Liver (tissue), 9 donors: ENCODE measurements around the gene ECM1. TPM values are rescaled to one million over a fixed set of nuclear protein-coding genes. Genes with fewer than 3 reads are reported as not detected.

Source experiments
- DNase-seq: peaks from one replicate; pipeline ENCODE4 v3.0.0-alpha.2; 2017; ENCODE audit warnings: low spot score
- H3K27ac ChIP-seq, 2 donors: one replicate each; pipeline ENCODE4 v1.7.0; 2013; ENCODE audit warnings: inconsistent platforms in 2 of 2, low read length in 2 of 2, control low read depth in 1 of 2, low read depth in 1 of 2, mild to moderate bottlenecking in 1 of 2
- H3K27me3 ChIP-seq, 4 donors: one replicate each; pipeline versions ENCODE4 v1.6.1 to v1.7.0; 2013; ENCODE audit warnings: low read length in 3 of 4, inconsistent platforms in 1 of 4, mild to moderate bottlenecking in 1 of 4, moderate library complexity in 1 of 4; ENCODE audit not compliant: control insufficient read depth in 4 of 4, insufficient read depth in 4 of 4
- H3K36me3 ChIP-seq, 4 donors: one replicate each; pipeline versions ENCODE4 v1.6.1 to v1.7.0; 2013; ENCODE audit warnings: low read length in 3 of 4, mild to moderate bottlenecking in 3 of 4, low read depth in 1 of 4, moderate library complexity in 1 of 4; ENCODE audit not compliant: control insufficient read depth in 4 of 4, insufficient read depth in 3 of 4
- H3K4me1 ChIP-seq, 4 donors: one replicate each; pipeline versions ENCODE4 v1.6.1 to v1.7.0; 2013; ENCODE audit warnings: low read length in 3 of 4, mild to moderate bottlenecking in 3 of 4, moderate library complexity in 1 of 4; ENCODE audit not compliant: control insufficient read depth in 4 of 4, insufficient read depth in 4 of 4
- H3K4me3 ChIP-seq, 3 donors: one replicate each; pipeline versions ENCODE4 v1.6.1 to v1.7.0; 2013; ENCODE audit warnings: low read length in 3 of 3, control low read depth in 1 of 3, low read depth in 1 of 3, mild to moderate bottlenecking in 1 of 3
- H3K9ac ChIP-seq, 2 donors: one replicate each; pipeline ENCODE4 v1.7.0; 2013; ENCODE audit warnings: low read length in 2 of 2, mild to moderate bottlenecking in 2 of 2, moderate library complexity in 2 of 2, control low read depth in 1 of 2, low read depth in 1 of 2
- H3K9me3 ChIP-seq, 4 donors: one replicate each; pipeline versions ENCODE4 v1.6.1 to v1.7.0; 2013; ENCODE audit warnings: low read length in 3 of 4; ENCODE audit not compliant: control insufficient read depth in 4 of 4
- CTCF ChIP-seq: fragments of 150-350 bp; IDR thresholded peaks from 2 replicates; pipeline ENCODE4 v1.5.1; 2017; ENCODE audit warnings: improper control_type of control experiment, low read depth, low read length; ENCODE audit not compliant: missing input control
- EGR1 ChIP-seq, 2 donors: IDR thresholded peaks; 2 replicates each; pipeline ENCODE4 v1.6.1; 2016 to 2018; ENCODE audit warnings: antibody characterized with exemption in 2 of 2, low read depth in 2 of 2
- FOXA1 ChIP-seq: IDR thresholded peaks from 2 replicates; pipeline ENCODE4 v1.6.1; 2016; ENCODE audit warnings: antibody characterized with exemption
- FOXA2 ChIP-seq: IDR thresholded peaks from 2 replicates; pipeline ENCODE4 v1.6.1; 2016; ENCODE audit warnings: antibody characterized with exemption
- GABPA ChIP-seq, 2 donors: IDR thresholded peaks in 1 of 2; conservative IDR thresholded peaks in 1 of 2; 2 replicates each; pipeline ENCODE4 v1.6.1; 2016; ENCODE audit warnings: antibody characterized with exemption in 2 of 2, mild to moderate bottlenecking in 1 of 2, moderate library complexity in 1 of 2
- HNF4G ChIP-seq: IDR thresholded peaks from 2 replicates; pipeline ENCODE4 v1.6.1; 2016; ENCODE audit warnings: antibody characterized with exemption
- JUND ChIP-seq, 2 donors: IDR thresholded peaks; 2 replicates each; pipeline ENCODE4 v1.6.1; 2016; ENCODE audit warnings: antibody characterized with exemption in 2 of 2
- NR2F2 ChIP-seq: IDR thresholded peaks from 2 replicates; pipeline ENCODE4 v1.6.1; 2016; ENCODE audit warnings: antibody characterized with exemption
- RAD21 ChIP-seq, 2 donors: IDR thresholded peaks; 2 replicates each; pipeline ENCODE4 v1.6.1; 2016; ENCODE audit warnings: antibody characterized with exemption in 2 of 2, mild to moderate bottlenecking in 2 of 2
- REST ChIP-seq: IDR thresholded peaks from 2 replicates; pipeline ENCODE4 v1.6.1; 2016; ENCODE audit warnings: antibody characterized with exemption, mild to moderate bottlenecking
- RXRA ChIP-seq, 2 donors: IDR thresholded peaks; 2 replicates each; pipeline ENCODE4 v1.6.1; 2017 to 2018; ENCODE audit warnings: antibody characterized with exemption in 2 of 2, mild to moderate bottlenecking in 1 of 2
- SP1 ChIP-seq: IDR thresholded peaks from 2 replicates; pipeline ENCODE4 v1.6.1; 2018; ENCODE audit warnings: antibody characterized with exemption, mild to moderate bottlenecking
- TAF1 ChIP-seq: conservative IDR thresholded peaks from 2 replicates; pipeline ENCODE4 v1.6.1; 2016; ENCODE audit warnings: antibody characterized with exemption, mild to moderate bottlenecking
- YY1 ChIP-seq: IDR thresholded peaks from 2 replicates; pipeline ENCODE4 v1.6.1; 2016; ENCODE audit warnings: antibody characterized with exemption, mild to moderate bottlenecking
- ZBTB33 ChIP-seq: IDR thresholded peaks from 2 replicates; pipeline ENCODE4 v1.6.1; 2016; ENCODE audit warnings: antibody characterized with exemption
- WGBS: extraction: QIAGEN DNeasy Blood & Tissue Kit; methylation state at CpG from one replicate; pipeline ENCODE4 v1.1.7; 2013; 5-methylcytosine and 5-hydroxymethylcytosine counted together
- polyA plus RNA-seq, 2 donors: library from polyadenylated mRNA; stranded (reverse) in 1 of 2; unstranded in 1 of 2; fragments of 200-250 nt in 1 of 2; fragments of >200 nt in 1 of 2; fragmentation: Nextera tagmentation in 1 of 2; extraction: Ambion mirVana in 1 of 2; gene quantifications; one replicate each; pipeline versions ENCODE4 v1.2.1 to v1.2.3, GENCODE V29; 2013 to 2015
- total RNA-seq, 2 donors: library from RNA; depleted of rRNA; stranded (reverse); fragments of >200 nt; gene quantifications; one replicate each; pipeline ENCODE4 v1.2.3, GENCODE V29; 2014
- donor health status: healthy.
- donor health status: healthy.
- donor health status: healthy.
- donor health status: healthy.
- donor health status: healthy.

ECM1 gene
- total and polyA plus RNA-seq, 4 donors = 5.1 to 22.5 (median 12.6) TPM

DNA sequence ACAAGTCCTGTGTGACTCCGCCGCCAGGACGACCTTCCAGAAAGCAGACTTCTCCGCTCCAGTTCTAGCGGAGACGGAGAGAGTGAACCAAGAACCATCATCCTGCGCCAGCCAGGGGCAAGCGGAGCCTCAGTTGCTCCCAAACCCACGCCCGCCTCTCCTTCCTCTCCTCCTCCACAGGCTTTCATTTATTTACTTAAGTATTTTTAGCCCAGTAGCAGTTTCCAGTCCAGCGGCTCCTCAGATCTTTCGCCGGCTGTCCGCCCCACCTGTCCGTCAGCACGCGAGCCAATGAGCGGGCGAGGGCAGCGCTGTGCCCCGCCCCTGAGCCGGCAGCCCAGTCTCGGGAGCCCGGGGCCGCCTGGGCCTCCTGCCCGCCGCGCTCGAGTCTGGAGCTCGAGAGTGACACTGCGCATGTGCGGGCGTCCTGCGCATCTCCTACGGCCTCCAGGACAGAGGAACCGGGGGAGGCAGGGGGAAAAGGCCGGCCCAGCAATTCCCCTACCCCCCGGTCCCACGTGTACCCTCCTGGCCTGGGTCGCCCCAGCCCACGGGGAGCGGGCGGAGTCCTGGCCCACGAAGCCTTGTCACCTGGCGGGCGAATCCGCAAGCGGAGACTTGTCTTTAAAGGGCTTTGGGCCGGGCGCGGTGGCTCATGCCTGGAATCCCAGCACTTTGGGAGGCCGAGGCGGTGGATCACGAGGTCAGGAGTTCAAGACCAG, 7.6 kb downstream of the ECM1 start, which contains the start of gene FALEC (continued):
- TF ChIP-seq CTCF = no peak
- no peak for TF ChIP-seq RXRA (IDR thresholded peaks at IDR 0.05)
- peak; percentile 49 for TF ChIP-seq FOXA1
- peak; percentile 5 for TF ChIP-seq FOXA2

GRCh38 chr1:150516050-150516591, 8.2 kb downstream of the ECM1 start:
- H3K4me1 ChIP-seq = peaks cover 2 to 17% (median 9%) of the 10 kb centered on the region in 4 donors
- H3K9ac ChIP-seq = no peak overlapping the region
- H3K9me3 ChIP-seq = no peaks in the 10 kb centered on the region
- no peaks in the 10 kb centered on the region for H3K36me3 ChIP-seq
- TF ChIP-seq GABPA (IDR thresholded peaks at IDR 0.05 in 1 of 2, conservative IDR thresholded peaks at IDR 0.05 in 1 of 2) = no peak
- TF ChIP-seq JUND (IDR thresholded peaks at IDR 0.05) = no peak
- no peak for TF ChIP-seq ZBTB33
- TF ChIP-seq RXRA (IDR thresholded peaks at IDR 0.05) = no peak
- TF ChIP-seq FOXA2 = no peak
- no peak for TF ChIP-seq TAF1
- TF ChIP-seq REST = no peak
- no peak for TF ChIP-seq YY1
- no peak for TF ChIP-seq NR2F2
- TF ChIP-seq HNF4G = no peak
- TF ChIP-seq RAD21 (IDR thresholded peaks at IDR 0.05) = no peak
- TF ChIP-seq FOXA1 = no peak
- TF ChIP-seq CTCF = no peak
- no peak for TF ChIP-seq SP1
- TF ChIP-seq EGR1 (IDR thresholded peaks at IDR 0.05; ENCODE audit: low read depth in 2 of 2) = no peak
- H3K27me3 ChIP-seq = no peaks in the 10 kb centered on the region
- WGBS = 9% methylated on average over 19 of the region's 19 CpGs
- peak overlapping the region in 2 of 3 donors; percentile 47 to 60 for H3K4me3 ChIP-seq
- no peak overlapping the region for H3K27ac ChIP-seq
- DNase-seq = no peak
